ENCODE results near the gene NPTX1.

The NPTX1 gene

GRCh38 chr17:80442764-80443163 lies 33.6 kb downstream of the NPTX1 start:
- DNase-seq: no peak

- no peak for DNase-seq
Measured at GRCh38 chr17:80442323-80442659, 34.1 kb downstream of the NPTX1 start.

- DNase-seq: no peak
Measured at GRCh38 chr17:80441598-80442322, 34.6 kb downstream of the NPTX1 start.

GRCh38 chr17:80441133-80441578 lies 35.3 kb downstream of the NPTX1 start:
- DNase-seq: peak in 5 of 6 experiments; percentile 31 to 56 (median 44)

- no peak for DNase-seq
Measured at GRCh38 chr17:80439499-80439898, 36.9 kb downstream of the NPTX1 start.

GRCh38 chr17:80438806-80439205 lies 37.6 kb downstream of the NPTX1 start:
- no peak for DNase-seq

- DNase-seq: no peak
Measured at GRCh38 chr17:80437532-80437931, 38.9 kb downstream of the NPTX1 start.

GRCh38 chr17:80433916-80434666 lies 42.3 kb downstream of the NPTX1 start:
- no peak for DNase-seq

GRCh38 chr17:80432961-80433550 lies 43.4 kb downstream of the NPTX1 start:
- DNase-seq: no peak

GRCh38 chr17:80432350-80432955 lies 44.0 kb downstream of the NPTX1 start:
- DNase-seq: no peak

GRCh38 chr17:80431246-80432195 lies 44.9 kb downstream of the NPTX1 start:
- DNase-seq: no peak

GRCh38 chr17:80430446-80431245 lies 45.8 kb downstream of the NPTX1 start:
- no peak for DNase-seq

GRCh38 chr17:80429356-80430275 lies 46.8 kb downstream of the NPTX1 start:
- no peak for DNase-seq

- DNase-seq: no peak
Measured at GRCh38 chr17:80428796-80429195, 47.6 kb downstream of the NPTX1 start.

- no peak for DNase-seq
Measured at GRCh38 chr17:80428363-80428762, 48.0 kb downstream of the NPTX1 start.

- DNase-seq: no peak
Measured at GRCh38 chr17:80427366-80428282, 48.8 kb downstream of the NPTX1 start.

- peak; percentile 70 to 86 (median 83) for DNase-seq
Measured at GRCh38 chr17:80426671-80427326, 49.6 kb downstream of the NPTX1 start.

GRCh38 chr17:80425835-80426426 lies 50.5 kb downstream of the NPTX1 start:
- DNase-seq: no peak
